Sigmoid colon (tissue), 3 donors: ENCODE measurements around the gene TMOD1.

Experiments used
- POLR2A ChIP-seq, 2 donors: fragments of 450-650 bp; IDR thresholded peaks; one replicate each; pipeline ENCODE4 v1.6.1; 2016; ENCODE audit warnings: antibody characterized with exemption in 2 of 2, mild to moderate bottlenecking in 2 of 2, moderate library complexity in 2 of 2
- TF ChIP-seq, protein P1 (sequence below), 4 experiments: fragments of 450-650 bp in 3 of 4; fragments of 200-600 bp in 1 of 4; IDR thresholded peaks; one replicate each; pipeline ENCODE4 v1.5.1; 2016 to 2019; ENCODE audit warnings: antibody characterized with exemption in 4 of 4, mild to moderate bottlenecking in 3 of 4, moderate library complexity in 2 of 4

DNA sequence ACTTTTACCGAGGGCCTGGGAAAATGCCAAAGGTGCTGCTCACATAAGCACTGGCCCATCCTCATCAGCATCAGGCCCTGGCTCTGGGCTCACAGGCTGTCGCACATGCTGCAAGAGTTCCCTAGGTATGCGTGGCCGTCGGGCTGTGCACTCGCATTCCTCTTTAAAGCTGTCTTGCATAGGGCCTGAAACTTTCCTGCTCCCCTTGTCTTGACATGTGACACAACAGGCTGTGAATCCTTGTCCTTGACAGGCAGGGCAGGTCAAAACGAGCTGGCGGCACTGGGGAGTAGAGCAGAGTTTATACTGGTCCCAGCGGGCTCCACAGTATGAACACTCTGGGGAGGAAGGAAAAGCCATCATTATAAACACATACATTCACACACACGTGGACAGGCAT, 101.0 kb downstream of the TMOD1 start:
- TF ChIP-seq, protein P1, sequence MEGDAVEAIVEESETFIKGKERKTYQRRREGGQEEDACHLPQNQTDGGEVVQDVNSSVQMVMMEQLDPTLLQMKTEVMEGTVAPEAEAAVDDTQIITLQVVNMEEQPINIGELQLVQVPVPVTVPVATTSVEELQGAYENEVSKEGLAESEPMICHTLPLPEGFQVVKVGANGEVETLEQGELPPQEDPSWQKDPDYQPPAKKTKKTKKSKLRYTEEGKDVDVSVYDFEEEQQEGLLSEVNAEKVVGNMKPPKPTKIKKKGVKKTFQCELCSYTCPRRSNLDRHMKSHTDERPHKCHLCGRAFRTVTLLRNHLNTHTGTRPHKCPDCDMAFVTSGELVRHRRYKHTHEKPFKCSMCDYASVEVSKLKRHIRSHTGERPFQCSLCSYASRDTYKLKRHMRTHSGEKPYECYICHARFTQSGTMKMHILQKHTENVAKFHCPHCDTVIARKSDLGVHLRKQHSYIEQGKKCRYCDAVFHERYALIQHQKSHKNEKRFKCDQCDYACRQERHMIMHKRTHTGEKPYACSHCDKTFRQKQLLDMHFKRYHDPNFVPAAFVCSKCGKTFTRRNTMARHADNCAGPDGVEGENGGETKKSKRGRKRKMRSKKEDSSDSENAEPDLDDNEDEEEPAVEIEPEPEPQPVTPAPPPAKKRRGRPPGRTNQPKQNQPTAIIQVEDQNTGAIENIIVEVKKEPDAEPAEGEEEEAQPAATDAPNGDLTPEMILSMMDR (IDR thresholded peaks at IDR 0.05), result no peak
- no peak for TF ChIP-seq POLR2A (IDR thresholded peaks at IDR 0.05)
